Epithelial cell of esophagus (primary cell): ENCODE results near the gene CFAP161.
"Not testable (repeated sequence)": the region's sequence is repeated elsewhere in the genome, so short reads cannot be mapped to it uniquely, and the experiment has no call there.

Experiments used
- DNase-seq: peaks from one replicate; pipeline ENCODE4 v3.0.0; 2010; ENCODE audit warnings: low read depth
- H3K4me3 ChIP-seq: 2 replicates; pipeline ENCODE4 v1.5.1; 2011; ENCODE audit warnings: mild to moderate bottlenecking, low read length, control low read depth
- CTCF ChIP-seq: IDR thresholded peaks from 2 replicates; pipeline ENCODE4 v1.5.1; 2011; ENCODE audit warnings: low read depth, mild to moderate bottlenecking, low read length, control low read depth, inconsistent platforms; ENCODE audit not compliant: insufficient read depth; ENCODE audit errors: missing control alignments

Gene CFAP161

GRCh38 chr15:81115054-81115939, 18.8 kb upstream of the CFAP161 start:
- H3K4me3 ChIP-seq = no peak overlapping the region
- TF ChIP-seq CTCF = no peak
- DNase-seq = no peak

GRCh38 chr15:81117136-81117535, 16.9 kb upstream of the CFAP161 start:
- TF ChIP-seq CTCF = no peak
- peak; percentile 64 for DNase-seq
- H3K4me3 ChIP-seq = no peak overlapping the region

GRCh38 chr15:81117581-81117980, 16.5 kb upstream of the CFAP161 start:
- no peak for TF ChIP-seq CTCF
- H3K4me3 ChIP-seq = no peak overlapping the region
- DNase-seq = no peak

GRCh38 chr15:81118361-81118760, 15.7 kb upstream of the CFAP161 start:
- DNase-seq = peak; percentile 21
- no peak for TF ChIP-seq CTCF
- H3K4me3 ChIP-seq = no peak overlapping the region

GRCh38 chr15:81120069-81120468, 14.0 kb upstream of the CFAP161 start:
- H3K4me3 ChIP-seq = no peak overlapping the region
- TF ChIP-seq CTCF = no peak
- DNase-seq = peak; percentile 59

GRCh38 chr15:81126892-81127291, 7.2 kb upstream of the CFAP161 start:
- no peak for DNase-seq
- H3K4me3 ChIP-seq = no peak overlapping the region
- TF ChIP-seq CTCF = no peak

GRCh38 chr15:81141478-81141877, 7.4 kb downstream of the CFAP161 start:
- DNase-seq, H3K4me3 ChIP-seq: not testable (repeated sequence)
